ENCODE measurements around the gene PAXX.
A peak's percentile ranks its signal among the peaks of the same experiment; 100 is the strongest.
"Not testable (repeated sequence)": the region's sequence is repeated elsewhere in the genome, so short reads cannot be mapped to it uniquely, and the experiment has no call there.

The PAXX gene

DNA sequence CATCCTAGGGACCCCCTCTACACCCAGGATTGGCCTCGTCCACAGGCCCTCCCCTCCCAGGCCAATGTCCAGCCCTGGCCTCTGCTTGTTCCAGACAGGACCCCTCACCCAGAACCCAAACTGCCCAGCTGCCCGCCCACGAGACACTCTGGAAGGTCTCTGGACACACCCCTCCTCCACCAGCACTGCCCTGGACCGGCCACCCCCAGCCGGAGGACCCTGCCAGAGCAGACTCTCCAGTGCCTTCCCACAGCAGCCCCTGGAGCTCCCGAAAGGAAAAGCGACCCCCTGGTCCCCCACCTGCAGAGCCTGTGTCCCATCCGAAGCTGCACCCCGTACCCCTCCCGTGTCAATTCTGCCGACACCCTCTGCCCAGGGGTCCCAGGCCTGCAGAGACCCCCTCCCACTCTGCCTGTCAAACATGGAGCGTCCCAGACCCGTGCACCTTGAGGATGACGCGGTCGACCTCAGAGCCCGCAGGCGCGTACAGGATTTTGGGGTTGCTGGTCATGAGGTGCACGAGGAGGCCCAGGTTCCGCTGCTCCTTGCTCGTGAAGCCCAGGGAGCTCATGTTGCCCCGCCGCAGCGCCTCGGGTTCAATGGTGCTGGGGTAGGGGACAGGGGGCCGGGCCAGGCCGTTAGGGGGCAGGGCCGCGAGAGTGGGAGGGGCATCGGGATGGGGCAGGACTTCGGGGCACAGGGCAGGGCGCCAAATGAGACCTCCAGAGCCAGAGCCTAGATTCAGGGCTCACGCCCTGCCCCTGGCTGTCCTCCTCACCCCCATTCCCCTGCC is 27.9 kb downstream of the PAXX start:
- DNase-seq, result no peak

DNA sequence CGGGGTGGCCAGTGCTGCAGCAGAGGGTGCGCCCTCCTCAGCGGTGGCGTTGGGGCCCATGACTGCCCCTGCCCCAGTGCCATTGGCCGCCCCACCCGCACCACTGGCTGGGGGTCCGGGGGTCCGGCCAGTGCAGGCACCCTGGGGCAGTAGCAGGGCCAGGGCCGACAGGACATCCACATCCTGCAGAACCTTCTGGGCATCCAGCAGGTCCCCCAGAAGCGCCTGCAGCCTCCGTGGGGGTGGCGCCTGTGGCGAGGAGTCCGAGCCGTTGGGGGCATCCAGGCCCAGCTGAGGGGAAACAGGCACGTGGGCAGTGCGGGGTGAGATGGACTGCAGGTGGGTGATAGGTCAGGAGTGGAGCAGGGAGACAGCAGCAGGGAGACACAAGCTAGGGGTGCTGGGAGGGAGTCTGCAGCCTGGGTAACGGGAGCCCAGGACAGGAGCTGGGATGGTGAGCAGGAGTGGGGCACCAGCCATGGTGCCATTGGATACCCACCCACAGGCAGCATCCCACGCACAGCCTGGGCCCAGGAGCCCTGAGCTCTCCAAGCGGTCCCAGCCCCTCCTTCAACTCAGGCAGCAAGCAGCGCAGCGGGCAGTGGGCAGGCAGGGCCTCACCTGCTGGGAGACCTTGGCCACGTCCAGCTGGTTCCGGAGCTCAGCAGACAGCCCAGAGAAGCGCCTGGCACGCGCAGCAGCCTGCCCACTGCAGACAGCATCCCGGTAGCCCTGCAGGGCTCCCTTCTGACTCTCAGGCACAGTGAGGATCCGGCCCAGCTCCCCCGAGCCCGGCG is 28.7 kb downstream of the PAXX start:
- DNase-seq, result no peak

DNA sequence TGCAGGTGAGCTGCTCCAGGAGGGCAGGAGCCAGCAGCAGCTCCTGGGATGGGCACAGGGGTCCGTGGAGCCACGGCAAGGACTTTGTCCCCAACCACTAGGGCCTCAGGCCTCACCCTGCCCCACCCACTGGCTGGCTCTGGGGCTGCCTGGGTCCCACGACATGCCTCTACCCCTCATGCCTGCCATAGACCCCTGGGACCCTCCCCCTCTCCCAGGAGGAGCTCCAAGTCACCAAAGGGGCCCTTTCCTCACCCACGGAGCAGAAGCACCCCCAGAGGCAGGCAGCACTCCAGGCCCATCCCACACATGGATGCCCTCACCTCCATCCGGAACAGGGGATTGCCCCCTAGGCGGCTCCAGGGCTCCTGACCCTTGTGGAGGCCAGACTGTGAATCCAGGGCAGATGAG is 29.4 kb downstream of the PAXX start:
- DNase-seq, result no peak

DNA sequence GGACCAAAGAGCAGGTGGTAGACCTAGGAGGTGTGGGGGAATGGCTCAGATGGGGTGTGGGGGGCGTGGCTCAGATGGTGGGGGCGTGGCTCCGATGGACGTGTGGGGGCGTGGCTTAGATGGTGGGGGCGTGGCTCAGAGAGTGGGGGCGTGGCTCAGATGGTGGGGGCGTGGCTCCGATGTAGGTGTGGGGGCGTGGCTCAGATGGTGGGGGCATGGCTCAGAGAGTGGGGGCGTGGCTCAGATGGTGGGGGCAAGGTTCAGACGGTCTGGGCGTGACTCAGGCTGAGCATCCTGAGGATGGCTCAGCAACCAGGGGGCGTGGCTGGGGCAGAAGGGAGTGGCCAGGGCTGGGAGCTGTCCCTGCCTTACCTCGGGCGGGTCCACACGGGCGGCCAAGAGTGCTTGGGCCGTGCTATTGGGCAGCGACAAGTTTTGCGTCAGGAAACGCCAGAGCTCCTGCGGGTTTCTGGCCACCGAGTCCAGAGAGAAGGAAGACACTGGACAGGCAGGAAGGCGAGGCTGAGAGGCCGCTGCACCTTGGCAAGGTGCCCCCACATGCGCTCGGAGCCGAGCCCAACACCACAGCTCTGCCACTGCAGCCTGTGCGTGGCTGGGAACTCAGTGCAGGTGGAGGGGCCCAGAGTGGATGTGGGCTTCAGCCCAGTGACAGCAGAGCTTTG is 29.9 kb downstream of the PAXX start:
- DNase-seq, result peak; percentile 56

DNA sequence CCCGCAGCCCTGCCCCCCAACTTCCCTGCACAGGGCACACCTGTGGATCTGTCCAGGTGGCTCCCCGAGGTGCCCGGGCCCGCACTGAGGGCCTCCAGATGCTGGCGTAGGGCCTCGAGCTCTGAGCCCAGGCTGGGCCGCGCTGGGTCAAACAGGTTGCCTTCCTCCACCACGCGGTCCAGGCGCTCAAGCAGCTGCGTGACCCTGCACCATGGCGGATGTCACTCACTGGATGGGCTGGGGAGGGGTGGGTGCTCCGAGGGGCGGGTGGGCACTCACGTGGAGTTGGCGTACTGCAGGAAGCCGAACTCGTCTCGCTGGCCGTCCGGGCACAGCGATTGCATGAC is 30.4 kb downstream of the PAXX start:
- no peak for DNase-seq

DNA sequence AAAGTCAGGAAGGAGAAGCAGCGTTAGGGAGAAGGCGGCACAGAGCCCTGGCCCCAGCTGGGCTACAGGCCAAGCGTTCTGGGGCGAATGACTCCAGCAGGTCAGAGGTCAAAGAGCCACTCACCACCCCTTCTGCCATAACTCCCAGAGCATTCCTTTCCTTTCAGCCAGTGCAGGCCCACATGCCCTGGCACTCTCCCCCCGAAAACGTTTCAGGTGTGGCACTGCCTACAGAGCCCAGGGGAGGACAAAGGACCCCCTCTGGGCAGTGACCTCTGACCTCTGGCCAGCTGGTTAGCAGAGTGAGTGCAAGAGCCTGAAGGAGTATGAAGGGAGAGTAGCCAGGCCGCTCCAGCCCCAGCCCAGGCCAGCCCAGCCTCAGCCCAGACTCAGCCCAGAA is 30.9 kb downstream of the PAXX start:
- no peak for DNase-seq

DNA sequence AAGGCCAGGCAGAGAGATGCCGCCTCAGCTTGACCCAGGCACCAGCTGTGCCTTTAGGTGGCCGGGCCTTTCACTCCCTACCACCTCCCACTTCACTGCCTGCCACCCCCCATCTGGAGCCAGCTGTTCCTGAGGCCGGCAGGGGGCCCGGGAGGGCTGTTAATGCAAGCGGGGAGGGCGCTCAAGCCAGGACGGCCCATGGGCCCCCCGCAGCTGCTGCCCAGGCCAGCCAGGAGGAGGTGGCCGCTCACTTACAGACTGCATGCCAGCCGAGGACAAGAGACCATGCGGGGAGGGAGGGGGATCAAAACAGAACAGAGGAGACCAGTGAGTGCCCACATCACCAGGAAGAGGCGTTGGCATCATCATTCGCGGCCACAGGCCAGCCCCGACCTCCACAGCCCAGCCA is 31.4 kb downstream of the PAXX start:
- DNase-seq, result no peak

DNA sequence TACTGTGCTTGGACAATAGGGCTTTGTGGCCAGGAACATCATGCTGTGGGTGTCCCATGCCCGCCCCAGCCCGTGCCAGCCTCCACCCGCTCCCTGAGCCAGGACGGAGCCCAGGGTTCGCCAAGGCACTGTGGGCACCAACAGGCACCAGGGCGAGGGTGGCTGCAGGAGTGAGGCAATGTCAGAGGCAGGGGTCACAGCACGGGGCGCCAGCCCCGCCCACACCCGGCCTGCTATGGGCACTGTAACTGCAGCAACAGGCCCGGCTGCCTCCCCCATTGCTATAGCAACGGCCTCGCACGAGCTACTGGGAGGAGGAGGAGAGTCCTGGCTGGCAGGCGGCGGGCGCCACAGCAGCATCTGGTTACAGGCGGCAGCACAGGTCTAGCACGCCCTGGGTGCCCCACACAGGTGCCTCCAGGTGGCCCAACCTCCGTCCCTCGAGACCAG is 33.3 kb downstream of the PAXX start:
- no peak for DNase-seq

DNA sequence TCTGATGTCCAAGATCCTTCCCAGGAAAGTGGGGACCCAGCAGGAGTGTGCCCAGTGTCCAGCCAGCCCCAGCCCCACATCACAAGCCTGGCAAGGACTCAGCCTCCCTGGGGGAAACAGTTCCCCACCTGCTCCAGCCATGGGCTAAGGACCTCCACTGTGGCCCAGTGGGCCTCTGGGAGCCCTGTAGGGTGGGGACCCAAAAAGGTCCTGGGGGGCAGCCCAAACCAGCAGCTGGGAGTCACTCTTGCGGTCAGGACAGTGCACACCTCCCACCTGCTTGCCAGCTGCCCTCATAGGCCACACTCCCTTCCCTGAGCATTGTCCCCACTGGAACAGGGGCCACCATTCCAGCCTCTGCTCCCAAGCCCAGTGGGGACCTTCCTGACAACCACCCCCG is 34.2 kb downstream of the PAXX start:
- no peak for DNase-seq

DNA sequence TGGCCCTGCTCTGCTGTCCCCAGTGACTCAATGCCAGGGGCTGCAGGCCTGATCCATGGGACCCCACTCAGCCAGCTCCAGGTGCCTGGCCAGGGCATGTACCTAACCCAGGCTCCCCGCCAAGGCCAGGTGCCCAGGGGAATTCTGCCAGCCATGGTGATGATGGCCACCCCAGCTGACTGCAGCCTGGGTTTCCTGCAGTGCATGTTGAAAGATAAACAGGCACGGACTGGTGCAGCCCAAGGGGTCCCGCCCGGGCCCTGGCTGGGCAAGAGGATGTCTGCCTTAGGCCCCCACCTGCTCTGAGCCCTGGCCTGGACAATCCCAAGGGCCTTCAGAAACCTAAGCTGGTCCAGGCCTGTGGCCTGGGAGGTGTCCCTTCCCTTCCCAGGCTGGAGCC is 34.6 kb downstream of the PAXX start:
- DNase-seq, result no peak

DNA sequence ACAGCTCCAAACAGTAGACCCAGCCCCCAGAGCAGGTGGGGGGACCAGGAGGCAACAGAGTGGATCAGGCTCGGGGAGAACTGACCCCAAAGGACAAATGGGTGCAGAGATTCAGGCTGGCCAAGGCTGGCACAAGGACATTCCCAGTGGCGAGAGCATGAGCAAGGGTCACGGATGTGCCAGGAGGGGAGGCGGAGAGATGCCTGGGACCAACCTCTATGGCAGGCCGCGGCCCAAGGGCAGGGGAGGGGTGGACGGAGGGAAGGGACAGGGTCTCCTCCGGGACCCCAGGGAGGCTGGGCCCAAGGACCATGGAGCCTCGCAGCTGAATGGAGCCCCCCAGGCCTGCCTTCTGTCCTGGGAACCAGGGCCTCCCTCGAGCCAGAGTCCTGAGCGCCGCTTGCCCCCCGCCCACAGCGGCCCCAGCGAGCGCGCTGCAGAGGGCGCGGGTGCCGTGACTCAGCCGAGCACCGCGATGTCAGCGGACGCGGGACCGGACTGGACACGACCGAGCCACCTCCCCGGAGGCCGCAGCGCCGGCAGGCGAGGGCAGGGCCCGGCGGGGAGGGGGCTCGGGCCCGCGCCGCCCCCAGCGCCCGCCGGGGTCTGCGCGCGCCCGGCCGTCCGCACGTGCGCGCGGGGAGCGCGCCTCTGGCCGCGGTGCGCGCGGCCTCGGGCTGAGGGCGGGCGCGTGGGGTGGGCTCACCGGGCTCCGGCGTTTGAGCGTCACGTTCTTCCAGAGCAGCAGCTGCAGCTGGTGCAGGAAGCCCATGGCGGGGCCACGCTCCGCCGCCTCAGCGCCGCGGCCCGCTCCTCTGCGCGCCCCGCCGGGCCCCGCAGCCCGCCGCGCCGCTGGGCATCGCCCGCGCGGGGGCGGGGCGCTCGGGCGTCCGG is 35.4 kb downstream of the PAXX start, which contains the start of gene ABCA2:
ABCA2 (minus strand) TSS at position 869 of the 894 bp plus-strand sequence; CDS start at position 772, 97 bp downstream.
- no peak for DNase-seq

DNA sequence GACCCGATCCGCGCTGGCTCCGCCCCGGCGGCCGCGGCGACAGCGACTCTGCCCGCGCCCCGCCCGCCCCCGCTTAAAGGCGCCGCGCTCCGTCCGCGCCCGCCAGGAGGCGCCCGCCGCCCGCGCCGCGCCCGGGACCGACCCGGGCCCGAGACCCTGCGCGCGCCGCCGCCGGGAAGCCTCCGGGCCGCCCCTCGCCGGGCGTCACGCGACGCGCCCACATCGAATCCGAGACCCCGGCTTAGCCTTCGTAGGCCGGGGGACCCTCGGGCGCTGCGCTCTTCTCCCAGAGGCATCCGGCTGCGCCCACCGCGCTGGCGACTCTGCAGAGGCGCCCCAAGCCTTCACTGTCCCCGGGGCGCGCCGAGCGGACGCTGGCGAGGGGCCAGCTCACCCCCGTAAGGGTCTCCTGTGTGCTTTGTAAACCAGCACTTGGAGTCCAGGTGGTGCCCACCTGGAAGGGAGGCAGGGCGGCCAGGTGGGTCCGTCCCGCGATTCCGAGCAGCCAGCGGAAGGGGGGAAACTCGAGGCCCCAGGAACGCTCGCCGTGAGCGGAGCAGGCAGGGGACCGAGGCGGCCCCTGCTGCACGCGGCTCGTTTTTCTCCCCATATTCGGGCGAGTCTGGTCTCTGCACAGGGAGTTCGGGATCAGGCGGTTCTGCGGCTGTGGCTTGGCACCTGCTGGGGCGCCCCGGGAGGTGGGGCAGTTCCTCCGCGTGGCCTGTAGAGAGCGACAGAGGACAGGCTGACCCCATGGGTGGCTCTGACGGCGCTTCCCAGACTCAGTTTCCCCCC is 36.2 kb downstream of the PAXX start:
- peak; percentile 41 for DNase-seq

DNA sequence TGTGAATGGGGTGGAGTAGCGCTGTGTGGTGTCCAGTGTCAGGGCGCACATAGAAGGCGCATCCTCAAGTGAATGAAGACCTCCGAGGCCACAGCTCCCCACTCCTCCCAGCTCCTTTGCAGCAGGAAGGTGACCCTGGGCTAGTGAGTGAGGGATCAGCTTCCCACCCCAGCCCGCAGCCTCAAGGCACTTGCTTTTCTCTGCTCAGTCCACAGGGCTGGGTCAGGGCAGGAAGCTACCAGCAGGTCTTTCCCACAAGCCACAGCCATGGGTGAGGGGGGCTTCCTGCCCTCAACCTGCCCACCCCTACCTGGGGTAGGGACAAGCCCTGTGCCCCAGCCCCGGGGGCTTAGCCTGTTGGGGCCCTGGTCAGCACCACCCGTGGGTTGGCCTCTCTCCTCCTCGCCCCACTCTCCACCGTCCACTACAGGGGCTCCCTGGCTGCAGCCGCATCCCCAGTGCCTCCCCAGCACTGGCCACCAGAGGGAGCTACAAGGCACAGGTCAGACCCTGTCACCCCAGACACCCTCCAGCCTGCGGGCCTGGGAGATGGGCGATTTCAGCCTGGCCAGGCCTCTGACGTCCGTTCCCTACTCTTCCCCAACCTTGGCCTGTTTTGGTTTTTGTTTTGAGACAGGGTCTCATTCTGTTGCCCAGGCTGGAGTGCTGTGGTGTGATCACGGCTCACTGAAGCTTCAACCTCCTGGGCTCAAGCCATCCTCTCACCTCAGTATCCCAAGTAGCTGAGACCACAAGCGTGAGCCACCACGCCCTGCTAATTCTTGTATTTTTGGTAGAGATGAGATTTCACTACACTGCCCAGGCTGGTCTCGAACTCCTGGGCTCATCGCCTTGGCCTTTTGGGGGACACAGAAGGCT is 37.1 kb downstream of the PAXX start:
- DNase-seq, result peak; percentile 31

DNA sequence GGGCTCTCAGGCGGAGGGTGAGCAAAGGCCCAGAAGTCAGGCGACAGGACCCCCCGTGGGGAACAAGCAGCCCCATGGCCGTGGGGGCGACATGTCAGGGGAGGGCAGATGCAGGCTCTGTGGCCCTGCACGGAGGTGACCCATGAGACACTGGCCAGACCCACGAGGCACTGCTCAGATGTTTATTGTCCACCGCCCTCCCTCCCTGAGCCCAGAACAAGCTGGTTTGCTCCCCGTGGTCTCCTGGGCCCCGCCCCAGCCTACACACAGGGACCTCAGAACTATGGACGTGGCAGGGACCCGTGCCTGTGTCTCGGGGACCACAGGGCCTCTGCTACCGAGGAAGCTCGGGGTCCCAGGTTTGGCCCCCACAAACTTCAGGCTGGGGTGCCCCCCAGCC is 37.8 kb downstream of the PAXX start:
- no peak for DNase-seq

DNA sequence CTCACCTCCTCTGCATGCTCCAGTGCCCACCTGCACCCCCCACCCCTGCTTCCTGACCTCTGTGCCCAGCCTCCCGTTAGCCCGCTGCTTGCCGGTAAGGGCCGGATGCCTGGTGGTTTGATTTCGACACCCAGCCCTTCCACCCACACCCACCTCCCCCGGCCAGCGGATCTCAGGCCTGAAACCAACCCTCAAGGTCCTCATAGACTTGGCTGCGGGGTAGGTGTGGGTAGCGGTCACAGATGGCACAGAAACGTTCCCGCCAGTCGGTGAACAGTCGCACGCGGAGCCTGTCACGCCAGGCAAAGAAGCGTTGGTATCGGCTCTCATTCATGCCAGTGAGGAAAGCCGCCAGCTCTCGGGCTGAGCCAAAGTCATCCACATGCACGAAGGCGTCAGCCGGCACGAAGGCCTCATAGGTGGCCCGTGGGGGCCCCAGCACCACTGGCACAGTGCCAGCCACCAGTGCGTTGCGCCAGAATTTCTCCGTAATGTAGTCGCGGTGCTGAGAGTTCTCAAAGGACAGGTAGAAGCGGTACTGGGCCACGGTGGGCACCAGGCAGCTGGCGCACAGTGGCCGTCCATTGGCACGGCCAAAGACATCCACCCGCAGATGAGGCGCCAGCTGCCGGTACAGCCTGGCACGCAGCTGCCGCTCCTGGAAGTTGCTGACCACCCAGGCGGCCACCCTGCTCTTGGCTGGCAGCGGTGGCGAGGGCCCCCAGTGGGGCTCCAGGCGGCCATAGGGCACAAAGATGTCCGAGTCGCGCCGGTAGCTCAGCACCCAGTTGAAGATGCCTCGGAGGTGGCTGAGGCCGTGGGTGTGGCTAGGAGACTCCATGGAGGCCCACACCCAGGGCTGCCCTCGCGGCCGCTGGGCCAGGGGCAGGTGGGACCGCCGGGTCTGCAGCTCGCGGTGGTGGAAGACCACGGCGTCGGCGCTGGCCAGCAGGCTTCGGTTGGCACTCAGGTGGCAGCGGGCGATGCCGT is 38.6 kb downstream of the PAXX start:
- DNase-seq, result no peak

DNA sequence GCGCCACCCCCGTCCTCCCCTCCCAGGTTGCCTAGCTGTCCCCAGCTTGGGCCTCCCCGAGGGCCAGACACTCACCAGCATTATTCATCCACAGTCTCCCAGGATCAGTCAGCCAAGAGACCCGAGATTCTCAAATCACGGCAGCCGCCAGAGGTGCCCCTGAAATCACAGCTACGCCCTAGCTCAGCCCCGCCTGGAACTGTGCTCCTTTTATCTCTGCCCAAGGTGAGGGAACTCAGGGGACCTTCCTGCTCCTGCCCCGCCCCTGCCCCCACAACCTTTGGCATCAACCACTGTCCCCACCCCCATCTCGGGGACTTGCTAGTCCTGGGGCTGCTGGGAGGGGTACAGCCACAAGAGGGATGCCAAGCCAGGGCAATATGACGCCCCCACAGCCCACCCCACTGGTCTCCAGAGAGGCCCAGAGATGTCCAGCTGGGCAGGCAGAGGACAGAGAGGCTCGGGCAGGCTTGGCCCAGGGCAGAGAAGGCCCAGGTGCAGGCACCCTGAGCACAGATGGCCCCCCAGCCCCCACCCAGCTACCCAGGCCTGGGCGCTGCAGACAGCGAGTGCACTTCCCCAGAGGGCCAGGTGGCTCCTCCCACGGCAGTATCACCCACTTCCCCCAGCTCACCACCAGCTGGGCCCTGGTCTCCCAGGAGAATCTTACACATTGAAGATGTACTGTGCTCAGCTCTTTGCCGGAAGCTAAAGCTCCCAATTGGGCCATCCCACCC is 39.9 kb downstream of the PAXX start, which contains the start of gene FUT7:
FUT7 (minus strand) TSS at position 185 of the 737 bp plus-strand sequence; CDS start at position 88, 97 bp downstream.
- no peak for DNase-seq

DNA sequence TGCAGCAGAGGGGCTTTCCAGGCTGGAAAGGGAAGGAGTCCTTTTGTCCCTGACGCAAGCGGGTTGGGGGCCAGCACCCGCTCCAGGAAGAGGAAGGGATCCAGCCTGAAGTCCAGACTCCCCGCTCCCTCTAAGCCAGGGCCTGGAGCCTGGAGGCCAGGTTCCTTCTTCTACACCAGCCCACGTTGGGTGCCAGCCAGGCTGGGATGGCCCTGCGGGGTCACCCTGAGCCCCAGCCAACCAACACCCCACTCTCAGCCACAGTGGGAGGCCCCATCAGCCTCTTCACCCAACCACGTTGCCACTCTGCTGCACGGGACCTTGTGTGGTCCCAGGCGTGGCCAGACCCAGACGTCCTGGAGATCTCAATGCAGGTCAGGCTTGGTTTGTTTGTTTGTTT is 40.6 kb downstream of the PAXX start:
- DNase-seq, result no peak

DNA sequence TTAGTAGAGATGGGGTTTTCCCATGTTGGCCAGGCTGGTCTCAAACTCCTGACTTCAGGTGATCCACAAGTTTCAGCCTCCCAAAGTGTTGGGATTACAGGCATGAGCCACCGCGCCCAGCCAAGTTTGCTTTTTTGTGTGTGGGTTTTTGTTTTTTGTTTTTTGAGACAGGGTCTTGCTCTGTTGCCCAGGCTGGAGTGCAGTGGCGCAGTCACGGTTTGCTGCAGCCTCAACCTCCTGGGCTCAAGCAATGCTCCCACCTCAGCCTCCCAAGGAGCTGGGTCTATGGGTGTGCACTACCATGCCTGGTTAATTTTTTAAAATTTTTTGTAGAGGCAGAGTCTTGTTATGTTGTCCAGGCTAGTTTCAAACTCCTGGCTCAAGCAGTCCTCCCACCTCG is 41.3 kb downstream of the PAXX start:
- not testable (repeated sequence) for DNase-seq
